Upper lobe of left lung (tissue), 6 donors: ENCODE measurements around the gene PRR15. TPM values are rescaled to one million over a fixed set of nuclear protein-coding genes. Genes with fewer than 3 reads are reported as not detected.

Experiments used
- ATAC-seq, 2 donors: fragments of 200-7000 bp; cut with Tn5 transposase; one replicate each; pipeline ENCODE4 v1.9.1; 2022; ENCODE audit warnings: mild to moderate bottlenecking in 2 of 2, moderate library complexity in 2 of 2; ENCODE audit not compliant: low FRiP score in 2 of 2
- DNase-seq, 2 donors: peaks; one replicate each; pipeline ENCODE4 v3.0.0-alpha.2; 2019 to 2020
- H3K27ac ChIP-seq, 4 donors: fragments of 200-600 bp; sonication (generic); one replicate each; pipeline ENCODE4 v1.5.1; 2016 to 2019
- H3K27me3 ChIP-seq, 4 donors: fragments of 200-600 bp; sonication (generic); one replicate each; pipeline ENCODE4 v1.5.1; 2017 to 2019
- H3K36me3 ChIP-seq, 4 donors: fragments of 200-600 bp; sonication (generic); one replicate each; pipeline ENCODE4 v1.5.1; 2016 to 2019
- H3K4me1 ChIP-seq, 4 donors: fragments of 200-600 bp; sonication (generic); one replicate each; pipeline ENCODE4 v1.5.1; 2018 to 2019
- H3K4me3 ChIP-seq, 4 donors: fragments of 200-600 bp; sonication (generic); one replicate each; pipeline ENCODE4 v1.5.1; 2017 to 2019; ENCODE audit warnings: mild to moderate bottlenecking in 2 of 4, moderate library complexity in 1 of 4
- H3K9me3 ChIP-seq, 4 donors: fragments of 200-600 bp; sonication (generic); one replicate each; pipeline ENCODE4 v1.5.1; 2018 to 2019
- EP300 ChIP-seq, 4 donors: sonication (generic); formaldehyde crosslinking; IDR thresholded peaks; one replicate each; pipeline ENCODE4 v1.5.1; 2017; ENCODE audit warnings: antibody characterized with exemption in 4 of 4, control low read depth in 2 of 4
- POLR2A ChIP-seq, 4 donors: fragments of 450-650 bp; IDR thresholded peaks; one replicate each; pipeline ENCODE4 v1.5.1; 2016 to 2017; ENCODE audit warnings: antibody characterized with exemption in 4 of 4, mild to moderate bottlenecking in 2 of 4
- POLR2AphosphoS5 ChIP-seq, 2 donors: sonication (generic); formaldehyde crosslinking; IDR thresholded peaks; one replicate each; pipeline ENCODE4 v1.5.1; 2017; ENCODE audit warnings: antibody characterized with exemption in 2 of 2
- WGBS, 2 donors: methylation state at CpG; one replicate each; pipeline ENCODE4 v1.1.5; 2017 to 2018; 5-methylcytosine and 5-hydroxymethylcytosine counted together
- total RNA-seq, 6 donors: library from RNA; depleted of rRNA in 4 of 6; stranded (reverse); fragments of >200 nt in 4 of 6; gene quantifications; one replicate each; pipeline versions ENCODE4 v1.1.0 to v1.2.1, GENCODE V29; 2016 to 2021
- TF ChIP-seq, protein P1 (sequence below), 6 experiments: fragments of 450-650 bp in 4 of 6; fragments of 200-600 bp in 2 of 6; sonication (generic) in 2 of 6; IDR thresholded peaks; one replicate each; pipeline ENCODE4 v1.5.1; 2016 to 2019; ENCODE audit warnings: antibody characterized with exemption in 6 of 6
- donor health status: DM: no; HTN: no; CAD: no; lungs with moderate emphysema.
- donor health status: DM: no; HTN: yes; CAD: no; lungs with severe emphysema.

Gene PRR15
- total RNA-seq, 6 donors from 2014 or later, result 2.1 to 13.5 (median 3.5) TPM

DNA sequence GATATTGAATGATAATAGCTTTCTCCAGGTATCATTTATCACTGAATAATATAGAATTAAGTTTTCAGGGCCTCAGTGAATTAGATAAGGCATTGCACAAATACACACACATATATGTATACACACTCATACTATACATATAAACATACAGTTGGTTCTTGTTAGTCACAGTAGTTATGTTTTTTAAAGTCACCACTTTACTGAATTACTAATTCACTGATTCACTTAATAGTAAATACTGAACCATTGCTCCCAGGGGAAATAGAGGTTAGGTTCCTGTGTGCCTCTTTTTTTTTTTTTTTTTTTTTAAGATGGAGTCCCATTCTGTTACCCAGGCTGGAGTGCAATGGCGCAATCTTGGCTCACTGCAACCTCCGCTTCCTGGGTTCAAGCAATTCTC lies 33.6 kb downstream of the PRR15 start:
- no peaks in the 10 kb centered on the region for H3K9me3 ChIP-seq
- no peak for TF ChIP-seq EP300 (IDR thresholded peaks at IDR 0.05)
- TF ChIP-seq, protein P1, sequence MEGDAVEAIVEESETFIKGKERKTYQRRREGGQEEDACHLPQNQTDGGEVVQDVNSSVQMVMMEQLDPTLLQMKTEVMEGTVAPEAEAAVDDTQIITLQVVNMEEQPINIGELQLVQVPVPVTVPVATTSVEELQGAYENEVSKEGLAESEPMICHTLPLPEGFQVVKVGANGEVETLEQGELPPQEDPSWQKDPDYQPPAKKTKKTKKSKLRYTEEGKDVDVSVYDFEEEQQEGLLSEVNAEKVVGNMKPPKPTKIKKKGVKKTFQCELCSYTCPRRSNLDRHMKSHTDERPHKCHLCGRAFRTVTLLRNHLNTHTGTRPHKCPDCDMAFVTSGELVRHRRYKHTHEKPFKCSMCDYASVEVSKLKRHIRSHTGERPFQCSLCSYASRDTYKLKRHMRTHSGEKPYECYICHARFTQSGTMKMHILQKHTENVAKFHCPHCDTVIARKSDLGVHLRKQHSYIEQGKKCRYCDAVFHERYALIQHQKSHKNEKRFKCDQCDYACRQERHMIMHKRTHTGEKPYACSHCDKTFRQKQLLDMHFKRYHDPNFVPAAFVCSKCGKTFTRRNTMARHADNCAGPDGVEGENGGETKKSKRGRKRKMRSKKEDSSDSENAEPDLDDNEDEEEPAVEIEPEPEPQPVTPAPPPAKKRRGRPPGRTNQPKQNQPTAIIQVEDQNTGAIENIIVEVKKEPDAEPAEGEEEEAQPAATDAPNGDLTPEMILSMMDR (IDR thresholded peaks at IDR 0.05), result no peak
- TF ChIP-seq POLR2A (IDR thresholded peaks at IDR 0.05), result no peak
- no peak for TF ChIP-seq POLR2AphosphoS5 (IDR thresholded peaks at IDR 0.05)
- 89 to 100% methylated on average over 2 of the region's 2 CpGs for WGBS, 2 donors
- no peaks in the 10 kb centered on the region for H3K4me1 ChIP-seq
- no peaks in the 10 kb centered on the region for H3K36me3 ChIP-seq
- no peak overlapping the region for H3K4me3 ChIP-seq
- DNase-seq (no peak), ATAC-seq (no peak)
- H3K27me3 ChIP-seq, result no peaks in the 10 kb centered on the region
- H3K27ac ChIP-seq, result no peak overlapping the region

DNA sequence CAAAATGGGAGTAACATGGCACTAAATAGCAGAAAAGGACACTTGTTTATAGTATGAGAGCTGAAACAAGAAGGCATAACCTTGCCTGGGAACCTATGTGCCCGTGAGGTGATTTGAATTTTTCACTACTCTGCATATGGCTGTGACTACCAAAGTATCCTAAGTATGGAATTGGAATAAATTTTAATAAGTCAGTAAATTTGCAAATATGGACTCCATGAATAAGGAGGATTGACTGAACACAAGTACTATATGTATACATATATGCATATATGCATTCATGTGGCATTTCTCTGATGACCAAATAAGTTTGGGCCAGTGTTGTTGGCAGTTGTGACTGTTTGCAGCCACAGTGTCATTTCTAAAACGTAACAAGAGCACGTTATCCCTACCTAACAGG lies 34.5 kb downstream of the PRR15 start:
- H3K27me3 ChIP-seq, result no peaks in the 10 kb centered on the region
- no peaks in the 10 kb centered on the region for H3K4me1 ChIP-seq
- H3K27ac ChIP-seq, result no peak overlapping the region
- 88 to 90% methylated on average over 3 of the region's 3 CpGs for WGBS, 2 donors
- DNase-seq (no peak), ATAC-seq (no peak)
- no peaks in the 10 kb centered on the region for H3K36me3 ChIP-seq
- TF ChIP-seq POLR2A (IDR thresholded peaks at IDR 0.05), result no peak
- TF ChIP-seq, protein P1 (IDR thresholded peaks at IDR 0.05), result no peak
- no peak overlapping the region for H3K4me3 ChIP-seq
- no peaks in the 10 kb centered on the region for H3K9me3 ChIP-seq

DNA sequence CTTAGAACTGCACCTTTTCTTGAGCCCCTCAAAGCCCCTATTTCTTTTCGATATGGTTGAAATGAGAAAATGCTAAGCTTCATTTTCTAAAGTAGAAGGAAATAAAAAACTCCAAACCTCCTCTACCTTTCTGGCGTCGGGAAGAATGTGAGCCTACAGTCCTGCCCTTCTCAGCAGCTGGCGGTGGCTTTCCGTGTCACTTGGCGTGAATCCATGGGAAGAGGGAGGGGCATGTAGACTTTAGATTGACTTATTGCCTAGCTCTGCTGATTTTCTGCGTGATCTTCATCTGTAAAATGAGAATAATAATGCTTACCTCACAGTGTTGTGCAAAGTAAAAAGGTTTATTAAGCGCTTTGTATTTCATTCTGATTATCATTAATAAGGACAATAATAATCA lies 35.0 kb downstream of the PRR15 start:
- TF ChIP-seq POLR2AphosphoS5 (IDR thresholded peaks at IDR 0.05) (no peak), EP300 (IDR thresholded peaks at IDR 0.05) (no peak), POLR2A (IDR thresholded peaks at IDR 0.05) (no peak)
- TF ChIP-seq, protein P1 (IDR thresholded peaks at IDR 0.05), result no peak
- Histone ChIP-seq H3K27ac (no peak overlapping the region), H3K36me3 (no peaks in the 10 kb centered on the region), H3K9me3 (no peaks in the 10 kb centered on the region), H3K27me3 (no peaks in the 10 kb centered on the region), H3K4me3 (no peak overlapping the region), H3K4me1 (no peaks in the 10 kb centered on the region)
- 54 to 55% methylated on average over 8 of the region's 8 CpGs for WGBS, 2 donors
- no peak for DNase-seq
- ATAC-seq, result no peak

DNA sequence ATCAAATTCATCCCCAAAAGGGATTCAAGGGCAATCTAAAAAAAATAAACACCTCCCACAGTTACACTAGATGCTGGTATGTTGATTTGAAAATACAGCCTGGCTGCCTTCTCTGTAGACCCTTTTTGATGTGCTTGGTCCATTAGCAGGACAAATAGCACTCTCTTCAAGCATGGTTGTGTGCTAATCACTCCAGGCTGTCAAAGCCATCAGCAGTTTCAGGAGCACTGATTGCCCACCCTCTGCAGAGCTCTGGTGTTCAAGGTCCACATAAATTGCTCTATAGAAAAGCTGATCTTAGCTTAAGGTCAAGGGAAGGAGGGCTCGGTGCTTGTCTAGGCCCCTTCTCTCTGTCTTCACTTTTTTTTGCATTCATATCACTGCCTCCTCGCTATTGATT lies 35.4 kb downstream of the PRR15 start:
- Histone ChIP-seq H3K4me3 (no peak overlapping the region), H3K36me3 (no peaks in the 10 kb centered on the region), H3K9me3 (no peaks in the 10 kb centered on the region), H3K4me1 (no peaks in the 10 kb centered on the region), H3K27me3 (no peaks in the 10 kb centered on the region), H3K27ac (no peak overlapping the region)
- WGBS, 2 donors, result 84% methylated on average over 2 of the region's 2 CpGs
- ATAC-seq, result no peak
- no peak for DNase-seq
- TF ChIP-seq EP300 (IDR thresholded peaks at IDR 0.05), result no peak
- TF ChIP-seq, protein P1 (IDR thresholded peaks at IDR 0.05), result no peak
- no peak for TF ChIP-seq POLR2A (IDR thresholded peaks at IDR 0.05)

DNA sequence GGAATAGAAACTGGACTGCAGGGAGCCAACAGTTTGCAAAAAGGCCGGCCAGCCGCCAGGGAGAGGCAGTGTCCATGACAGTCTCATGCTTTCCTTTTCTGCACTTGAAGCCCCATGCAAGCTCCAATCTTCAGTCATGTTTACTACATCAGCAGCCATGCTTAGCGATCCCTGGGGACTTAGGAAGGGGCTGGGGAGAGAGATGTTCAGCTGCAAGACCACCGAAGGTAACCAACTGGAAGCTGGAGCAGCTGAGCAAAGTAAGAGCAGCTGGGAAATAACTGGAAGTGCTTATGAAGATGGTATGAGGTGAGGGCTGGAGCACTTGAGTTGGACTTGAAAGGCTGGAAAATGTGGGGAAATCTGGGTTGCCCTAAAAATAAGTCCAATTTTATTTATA lies 37.0 kb downstream of the PRR15 start:
- ATAC-seq (no peak), DNase-seq (no peak)
- H3K27me3 ChIP-seq, result no peaks in the 10 kb centered on the region
- H3K4me3 ChIP-seq, result no peak overlapping the region
- WGBS, 2 donors, result 83 to 94% methylated on average over 4 of the region's 4 CpGs
- H3K4me1 ChIP-seq, result no peaks in the 10 kb centered on the region
- TF ChIP-seq, protein P1 (IDR thresholded peaks at IDR 0.05), result no peak
- no peak for TF ChIP-seq POLR2AphosphoS5 (IDR thresholded peaks at IDR 0.05)
- TF ChIP-seq POLR2A (IDR thresholded peaks at IDR 0.05), result no peak
- TF ChIP-seq EP300 (IDR thresholded peaks at IDR 0.05), result no peak
- no peaks in the 10 kb centered on the region for H3K9me3 ChIP-seq
- H3K36me3 ChIP-seq, result no peaks in the 10 kb centered on the region
- H3K27ac ChIP-seq, result no peak overlapping the region
